Measurements from ENCODE around the gene TMCO6. TPM values are rescaled to one million over a fixed set of nuclear protein-coding genes. Genes with fewer than 3 reads are reported as not detected.
"Not testable (repeated sequence)": the region's sequence is repeated elsewhere in the genome, so short reads cannot be mapped to it uniquely, and the experiment has no call there.

The TMCO6 gene
- total RNA-seq, 5 donors from 2014 or later (not counting 1 experiment from before 2014, with no cell fraction given) = 24.9 to 56.8 (median 52.2) TPM

DNA sequence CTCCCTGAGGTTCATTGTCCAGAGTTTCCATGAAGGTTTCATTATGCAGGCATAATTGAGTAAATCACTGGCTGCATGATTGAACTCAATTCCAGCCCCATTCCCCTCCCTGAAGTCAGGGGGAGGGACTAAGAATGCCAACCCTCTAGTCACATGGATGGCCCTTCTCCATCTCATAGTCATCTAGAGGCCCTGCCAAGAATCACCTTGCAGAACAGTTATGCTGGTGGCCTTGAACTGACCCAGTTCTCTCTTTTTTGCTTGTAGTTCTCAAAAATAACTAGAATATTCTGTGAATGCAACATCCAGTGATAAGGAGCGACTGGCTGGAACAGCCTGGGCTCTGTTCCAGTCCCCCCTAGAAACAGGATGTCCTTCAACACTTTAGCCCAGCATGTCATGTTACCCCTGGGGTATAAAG lies 42.9 kb upstream of the TMCO6 start:
- ChIA-PET CTCF (interaction anchor here in 1 of 2 donors (0.8 kb wide), 1 partner anchor 38 kb away, joined by 3 read pairs; no protein-coding TSS in a partner anchor), POLR2A (no interaction called here)
- no peaks in the 10 kb centered on the region for H3K9me3 Mint-ChIP-seq
- H3K27ac Mint-ChIP-seq = no peak overlapping the region
- H3K4me3 ChIP-seq (ENCODE audit: control insufficient read depth in 1 of 2, extremely low read depth in 1 of 2, low read length in 1 of 2) = no peak overlapping the region
- no peak for ATAC-seq (replicated peaks in 1 of 4)
- no peaks in the 10 kb centered on the region for H3K36me3 ChIP-seq (ENCODE audit: control insufficient read depth in 2 of 2, extremely low read depth in 1 of 2, insufficient read depth in 1 of 2, low read length in 1 of 2)
- no peak for DNase-seq
- H3K36me3 Mint-ChIP-seq = no peaks in the 10 kb centered on the region
- no peak overlapping the region for H3K4me3 Mint-ChIP-seq
- peaks cover 0 to 11% of the 10 kb centered on the region in 2 experiments for H3K27me3 ChIP-seq (replicated peaks in 1 of 2; ENCODE audit: control insufficient read depth in 2 of 2, extremely low read depth in 1 of 2, insufficient read depth in 2 of 2, low read length in 1 of 2)
- peaks cover 4 to 7% of the 10 kb centered on the region in 2 donors for H3K27me3 Mint-ChIP-seq
- H3K4me1 Mint-ChIP-seq = no peaks in the 10 kb centered on the region
- no peaks in the 10 kb centered on the region for H3K4me1 ChIP-seq (ENCODE audit: control insufficient read depth in 1 of 2, extremely low read depth in 1 of 2, insufficient read depth in 2 of 2, low read length in 2 of 2)
- no peak overlapping the region for H3K27ac ChIP-seq (ENCODE audit: low read length)
- H3K9me3 ChIP-seq = no peaks in the 10 kb centered on the region
- no CpG with 5 or more reads among the region's 1 CpG for WGBS (ENCODE audit: insufficient coverage)

GRCh38 chr5:140598836-140599235 lies 40.4 kb upstream of the TMCO6 start:
- no peak for ATAC-seq (replicated peaks in 1 of 4)
- WGBS (ENCODE audit: insufficient coverage) = 72% methylated on average over 2 of the region's 2 CpGs
- no peaks in the 10 kb centered on the region for H3K9me3 Mint-ChIP-seq

DNA sequence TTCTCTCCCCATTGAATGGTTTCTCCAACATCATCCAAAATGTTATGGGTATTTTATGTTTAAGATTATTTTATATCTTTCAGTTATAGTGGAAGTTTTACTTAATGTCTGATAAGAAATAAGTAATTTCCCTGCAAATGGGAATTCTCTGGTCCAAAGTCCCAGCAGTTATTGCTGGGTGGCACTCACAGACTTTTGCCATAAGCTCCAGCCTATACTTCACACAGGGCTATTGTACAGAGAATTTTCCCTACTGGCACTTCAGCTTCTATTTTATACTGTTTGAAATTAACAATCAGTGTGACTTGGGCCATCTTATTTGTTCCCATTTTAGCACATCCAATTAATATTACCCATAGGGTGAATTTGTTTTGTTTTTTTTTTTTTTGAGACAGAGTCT lies 39.2 kb upstream of the TMCO6 start:
- H3K4me1 ChIP-seq (ENCODE audit: control insufficient read depth in 1 of 2, extremely low read depth in 1 of 2, insufficient read depth in 2 of 2, low read length in 2 of 2) = no peaks in the 10 kb centered on the region
- H3K9me3 ChIP-seq = no peaks in the 10 kb centered on the region
- no peaks in the 10 kb centered on the region for H3K36me3 Mint-ChIP-seq
- H3K27ac Mint-ChIP-seq = no peak overlapping the region
- no peak for ATAC-seq (replicated peaks in 1 of 4)
- no peaks in the 10 kb centered on the region for H3K9me3 Mint-ChIP-seq
- no peaks in the 10 kb centered on the region for H3K4me1 Mint-ChIP-seq
- no peak for DNase-seq
- H3K4me3 Mint-ChIP-seq = no peak overlapping the region
- POLR2A ChIA-PET = interaction anchor here (0.6 kb wide), 2 partner anchors 14 to 1048 kb away, joined by 4 read pairs; no protein-coding TSS in a partner anchor
- peaks cover 2 to 3% of the 10 kb centered on the region in 2 donors for H3K27me3 Mint-ChIP-seq
- CTCF ChIA-PET = no interaction called here
- H3K36me3 ChIP-seq (ENCODE audit: control insufficient read depth in 2 of 2, extremely low read depth in 1 of 2, insufficient read depth in 1 of 2, low read length in 1 of 2) = no peaks in the 10 kb centered on the region
- H3K4me3 ChIP-seq (ENCODE audit: control insufficient read depth in 1 of 2, extremely low read depth in 1 of 2, low read length in 1 of 2) = no peak overlapping the region
- H3K27me3 ChIP-seq (replicated peaks in 1 of 2; ENCODE audit: control insufficient read depth in 2 of 2, extremely low read depth in 1 of 2, insufficient read depth in 2 of 2, low read length in 1 of 2) = peaks cover 0 to 2% of the 10 kb centered on the region in 2 experiments
- no peak overlapping the region for H3K27ac ChIP-seq (ENCODE audit: low read length)

More at GRCh38 chr5:140598836-140599235, 40.4 kb upstream of the TMCO6 start:
- no peak overlapping the region for H3K4me3 Mint-ChIP-seq
- no peaks in the 10 kb centered on the region for H3K36me3 Mint-ChIP-seq
- ChIA-PET POLR2A (no interaction called here), CTCF (interaction anchor here in 1 of 2 donors (0.6 kb wide), 1 partner anchor 552 kb away, joined by 4 read pairs; no protein-coding TSS in a partner anchor)
- no peak overlapping the region for H3K4me3 ChIP-seq (ENCODE audit: control insufficient read depth in 1 of 2, extremely low read depth in 1 of 2, low read length in 1 of 2)
- H3K36me3 ChIP-seq (ENCODE audit: control insufficient read depth in 2 of 2, extremely low read depth in 1 of 2, insufficient read depth in 1 of 2, low read length in 1 of 2) = no peaks in the 10 kb centered on the region
- no peak overlapping the region for H3K27ac Mint-ChIP-seq
- H3K27me3 Mint-ChIP-seq = peaks cover 4 to 7% of the 10 kb centered on the region in 2 donors
- H3K27ac ChIP-seq (ENCODE audit: low read length) = no peak overlapping the region
- H3K4me1 ChIP-seq (ENCODE audit: control insufficient read depth in 1 of 2, extremely low read depth in 1 of 2, insufficient read depth in 2 of 2, low read length in 2 of 2) = no peaks in the 10 kb centered on the region
- no peak for DNase-seq
- no peaks in the 10 kb centered on the region for H3K4me1 Mint-ChIP-seq
- H3K9me3 ChIP-seq = no peaks in the 10 kb centered on the region
- H3K27me3 ChIP-seq (replicated peaks in 1 of 2; ENCODE audit: control insufficient read depth in 2 of 2, extremely low read depth in 1 of 2, insufficient read depth in 2 of 2, low read length in 1 of 2) = peaks cover 0 to 11% of the 10 kb centered on the region in 2 experiments

GRCh38 chr5:140602147-140602546 lies 37.1 kb upstream of the TMCO6 start:
- ATAC-seq (replicated peaks in 1 of 4) = no peak
- WGBS (ENCODE audit: insufficient coverage) = 60% methylated on average over 1 of the region's 4 CpGs
- Histone ChIP-seq H3K36me3 (ENCODE audit: control insufficient read depth in 2 of 2, extremely low read depth in 1 of 2, insufficient read depth in 1 of 2, low read length in 1 of 2) (no peaks in the 10 kb centered on the region), H3K4me1 (ENCODE audit: control insufficient read depth in 1 of 2, extremely low read depth in 1 of 2, insufficient read depth in 2 of 2, low read length in 2 of 2) (no peaks in the 10 kb centered on the region), H3K27ac (ENCODE audit: low read length) (no peak overlapping the region), H3K9me3 (no peaks in the 10 kb centered on the region), H3K27me3 (replicated peaks in 1 of 2; ENCODE audit: control insufficient read depth in 2 of 2, extremely low read depth in 1 of 2, insufficient read depth in 2 of 2, low read length in 1 of 2) (peaks cover 0 to 2% of the 10 kb centered on the region in 2 experiments), H3K4me3 (ENCODE audit: control insufficient read depth in 1 of 2, extremely low read depth in 1 of 2, low read length in 1 of 2) (no peak overlapping the region)
- no peaks in the 10 kb centered on the region for H3K36me3 Mint-ChIP-seq
- no peak for DNase-seq
- ChIA-PET CTCF (no interaction called here), POLR2A (no interaction called here)
- no peaks in the 10 kb centered on the region for H3K27me3 Mint-ChIP-seq
- no peaks in the 10 kb centered on the region for H3K9me3 Mint-ChIP-seq
- H3K27ac Mint-ChIP-seq = no peak overlapping the region
- no peaks in the 10 kb centered on the region for H3K4me1 Mint-ChIP-seq
- H3K4me3 Mint-ChIP-seq = no peak overlapping the region

DNA sequence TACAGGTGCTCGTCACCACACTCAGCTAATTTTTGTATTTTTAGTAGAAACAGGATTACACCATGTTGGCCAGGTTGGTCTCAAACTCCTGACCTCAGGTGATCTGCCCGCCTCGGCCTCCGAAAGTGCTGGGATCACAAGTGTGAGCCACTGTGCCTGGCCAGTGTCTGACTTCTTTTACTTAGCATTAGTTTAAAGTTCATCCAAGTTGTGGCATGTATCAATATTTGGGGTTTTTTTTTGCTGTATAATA lies 35.9 kb upstream of the TMCO6 start:
- DNase-seq; POLR2A ChIA-PET; H3K9me3 ChIP-seq; H3K4me3 ChIP-seq (ENCODE audit: control insufficient read depth in 1 of 2, extremely low read depth in 1 of 2, low read length in 1 of 2); H3K36me3 ChIP-seq (ENCODE audit: control insufficient read depth in 2 of 2, extremely low read depth in 1 of 2, insufficient read depth in 1 of 2, low read length in 1 of 2); CTCF ChIA-PET; H3K4me3 Mint-ChIP-seq; H3K4me1 ChIP-seq (ENCODE audit: control insufficient read depth in 1 of 2, extremely low read depth in 1 of 2, insufficient read depth in 2 of 2, low read length in 2 of 2); H3K27me3 Mint-ChIP-seq; ATAC-seq (replicated peaks in 1 of 4); H3K27ac ChIP-seq (ENCODE audit: low read length); H3K27me3 ChIP-seq (replicated peaks in 1 of 2; ENCODE audit: control insufficient read depth in 2 of 2, extremely low read depth in 1 of 2, insufficient read depth in 2 of 2, low read length in 1 of 2); H3K9me3 Mint-ChIP-seq; H3K36me3 Mint-ChIP-seq; H3K4me1 Mint-ChIP-seq; H3K27ac Mint-ChIP-seq: not testable (repeated sequence)
- WGBS (ENCODE audit: insufficient coverage) = 91% methylated on average over 4 of the region's 4 CpGs

DNA sequence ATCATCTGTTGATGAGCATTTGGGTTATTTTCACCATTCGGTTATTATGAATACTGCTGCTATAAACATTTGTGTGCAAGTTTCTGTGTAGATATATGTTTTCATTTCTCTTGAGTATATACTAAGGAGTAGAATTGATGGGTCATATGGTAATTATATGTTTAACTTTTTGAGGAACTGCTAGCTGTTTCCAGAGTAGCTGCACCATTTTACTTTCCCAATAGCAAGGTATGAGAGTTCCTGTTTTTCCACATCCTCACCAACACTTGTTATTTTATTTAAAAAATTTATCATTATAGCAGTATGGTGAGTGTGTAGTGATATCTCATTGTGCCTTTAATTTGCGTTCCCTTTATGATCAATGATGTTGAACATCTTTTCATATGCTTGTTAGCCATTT lies 35.5 kb upstream of the TMCO6 start:
- 100% methylated on average over 1 of the region's 2 CpGs for WGBS (ENCODE audit: insufficient coverage)
- Histone ChIP-seq H3K4me1 (ENCODE audit: control insufficient read depth in 1 of 2, extremely low read depth in 1 of 2, insufficient read depth in 2 of 2, low read length in 2 of 2) (no peaks in the 10 kb centered on the region), H3K27ac (ENCODE audit: low read length) (no peak overlapping the region), H3K4me3 (ENCODE audit: control insufficient read depth in 1 of 2, extremely low read depth in 1 of 2, low read length in 1 of 2) (no peak overlapping the region), H3K9me3 (no peaks in the 10 kb centered on the region), H3K36me3 (ENCODE audit: control insufficient read depth in 2 of 2, extremely low read depth in 1 of 2, insufficient read depth in 1 of 2, low read length in 1 of 2) (no peaks in the 10 kb centered on the region), H3K27me3 (replicated peaks in 1 of 2; ENCODE audit: control insufficient read depth in 2 of 2, extremely low read depth in 1 of 2, insufficient read depth in 2 of 2, low read length in 1 of 2) (peaks cover 0 to 2% of the 10 kb centered on the region in 2 experiments)
- no peaks in the 10 kb centered on the region for H3K9me3 Mint-ChIP-seq
- H3K4me3 Mint-ChIP-seq = no peak overlapping the region
- H3K27me3 Mint-ChIP-seq = no peaks in the 10 kb centered on the region
- no peak for DNase-seq
- no peaks in the 10 kb centered on the region for H3K4me1 Mint-ChIP-seq
- H3K27ac Mint-ChIP-seq = no peak overlapping the region
- ATAC-seq (replicated peaks in 1 of 4) = no peak
- H3K36me3 Mint-ChIP-seq = no peaks in the 10 kb centered on the region
- CTCF ChIA-PET = no interaction called here
- POLR2A ChIA-PET = no interaction called here

- H3K4me3 ChIP-seq (ENCODE audit: control insufficient read depth in 1 of 2, extremely low read depth in 1 of 2, low read length in 1 of 2) = no peak overlapping the region
- no peak overlapping the region for H3K27ac Mint-ChIP-seq
- CTCF ChIA-PET = no interaction called here
- no peak for DNase-seq
- no peaks in the 10 kb centered on the region for H3K36me3 ChIP-seq (ENCODE audit: control insufficient read depth in 2 of 2, extremely low read depth in 1 of 2, insufficient read depth in 1 of 2, low read length in 1 of 2)
- ATAC-seq (replicated peaks in 1 of 4) = no peak
- H3K4me1 ChIP-seq (ENCODE audit: control insufficient read depth in 1 of 2, extremely low read depth in 1 of 2, insufficient read depth in 2 of 2, low read length in 2 of 2) = peaks cover 0 to 6% of the 10 kb centered on the region in 2 experiments
- H3K27me3 Mint-ChIP-seq = no peaks in the 10 kb centered on the region
- peaks cover 0 to 5% of the 10 kb centered on the region in 2 experiments for H3K27me3 ChIP-seq (replicated peaks in 1 of 2; ENCODE audit: control insufficient read depth in 2 of 2, extremely low read depth in 1 of 2, insufficient read depth in 2 of 2, low read length in 1 of 2)
- H3K27ac ChIP-seq (ENCODE audit: low read length) = no peak overlapping the region
- POLR2A ChIA-PET = interaction anchor here in 1 of 2 donors (0.6 kb wide), 1 partner anchor 191 kb away, joined by 5 read pairs; no protein-coding TSS in a partner anchor
- H3K4me3 Mint-ChIP-seq = no peak overlapping the region
- no peaks in the 10 kb centered on the region for H3K36me3 Mint-ChIP-seq
- no peaks in the 10 kb centered on the region for H3K9me3 ChIP-seq
- WGBS (ENCODE audit: insufficient coverage) = no CpG with 5 or more reads among the region's 3 CpGs
- H3K9me3 Mint-ChIP-seq = no peaks in the 10 kb centered on the region
- H3K4me1 Mint-ChIP-seq = peaks cover 1 to 5% (median 3%) of the 10 kb centered on the region in 3 donors
Measured at GRCh38 chr5:140605879-140606278, 33.4 kb upstream of the TMCO6 start.
